ENCODE measurements around the gene LTA.

Gene LTA

DNA sequence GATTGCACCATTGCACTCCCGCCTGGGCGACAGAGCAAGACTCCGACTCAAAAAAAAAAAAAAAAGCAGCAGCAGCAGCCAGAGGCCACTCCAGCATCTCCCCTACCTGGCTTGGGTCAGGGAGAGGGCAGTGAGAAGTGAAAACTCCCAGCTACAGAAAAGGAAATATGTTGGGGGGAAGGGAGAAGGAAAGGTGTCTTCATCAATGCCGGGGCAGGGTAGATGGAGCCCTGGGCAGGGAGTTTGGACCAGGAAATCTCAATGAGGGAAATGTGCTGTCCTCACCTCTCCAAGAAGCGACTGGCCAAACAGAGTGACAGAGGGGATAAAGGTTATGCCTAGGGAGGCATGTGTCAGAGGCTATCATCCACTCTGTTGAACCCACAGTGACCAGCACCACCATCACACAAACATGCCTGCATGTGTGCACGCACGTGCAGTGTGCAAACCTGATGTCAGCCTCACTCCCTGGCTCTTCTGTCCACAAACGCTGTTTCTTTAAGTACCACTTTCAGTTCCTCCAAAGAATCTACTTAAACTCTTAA is 42.1 kb downstream of the LTA start:
- Histone ChIP-seq H3K4me3 (replicated peaks; ENCODE audit: insufficient read depth, low read length) (peak overlapping the region; percentile 8; the same call in 1 of the 2 replicates), H3K27ac (replicated peaks) (peak overlapping the region; percentile 92), H3K27me3 (ENCODE audit: insufficient read depth, poor library complexity, severe bottlenecking) (no peaks in the 10 kb centered on the region)
- no peak for TF ChIP-seq GABPA (IDR thresholded peaks at IDR 0.05; ENCODE audit: low read depth)
- TF ChIP-seq CTCF (IDR thresholded peaks at IDR 0.05; ENCODE audit: insufficient read depth, low read length) = no peak
- TF ChIP-seq, protein P1, sequence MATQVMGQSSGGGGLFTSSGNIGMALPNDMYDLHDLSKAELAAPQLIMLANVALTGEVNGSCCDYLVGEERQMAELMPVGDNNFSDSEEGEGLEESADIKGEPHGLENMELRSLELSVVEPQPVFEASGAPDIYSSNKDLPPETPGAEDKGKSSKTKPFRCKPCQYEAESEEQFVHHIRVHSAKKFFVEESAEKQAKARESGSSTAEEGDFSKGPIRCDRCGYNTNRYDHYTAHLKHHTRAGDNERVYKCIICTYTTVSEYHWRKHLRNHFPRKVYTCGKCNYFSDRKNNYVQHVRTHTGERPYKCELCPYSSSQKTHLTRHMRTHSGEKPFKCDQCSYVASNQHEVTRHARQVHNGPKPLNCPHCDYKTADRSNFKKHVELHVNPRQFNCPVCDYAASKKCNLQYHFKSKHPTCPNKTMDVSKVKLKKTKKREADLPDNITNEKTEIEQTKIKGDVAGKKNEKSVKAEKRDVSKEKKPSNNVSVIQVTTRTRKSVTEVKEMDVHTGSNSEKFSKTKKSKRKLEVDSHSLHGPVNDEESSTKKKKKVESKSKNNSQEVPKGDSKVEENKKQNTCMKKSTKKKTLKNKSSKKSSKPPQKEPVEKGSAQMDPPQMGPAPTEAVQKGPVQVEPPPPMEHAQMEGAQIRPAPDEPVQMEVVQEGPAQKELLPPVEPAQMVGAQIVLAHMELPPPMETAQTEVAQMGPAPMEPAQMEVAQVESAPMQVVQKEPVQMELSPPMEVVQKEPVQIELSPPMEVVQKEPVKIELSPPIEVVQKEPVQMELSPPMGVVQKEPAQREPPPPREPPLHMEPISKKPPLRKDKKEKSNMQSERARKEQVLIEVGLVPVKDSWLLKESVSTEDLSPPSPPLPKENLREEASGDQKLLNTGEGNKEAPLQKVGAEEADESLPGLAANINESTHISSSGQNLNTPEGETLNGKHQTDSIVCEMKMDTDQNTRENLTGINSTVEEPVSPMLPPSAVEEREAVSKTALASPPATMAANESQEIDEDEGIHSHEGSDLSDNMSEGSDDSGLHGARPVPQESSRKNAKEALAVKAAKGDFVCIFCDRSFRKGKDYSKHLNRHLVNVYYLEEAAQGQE (IDR thresholded peaks at IDR 0.05; ENCODE audit: insufficient replicate concordance, low read depth) = no peak
- no peak for TF ChIP-seq POLR2AphosphoS5 (IDR thresholded peaks at IDR 0.05; ENCODE audit: low read depth)
- TF ChIP-seq SPI1 (IDR thresholded peaks at IDR 0.05; ENCODE audit: borderline replicate concordance, low read depth) = no peak
- DNase-seq (ENCODE audit: low read depth in 1 of 2, low spot score in 1 of 2) = peak in 1 of 2 experiments; percentile 75

- DNase-seq (ENCODE audit: low read depth in 1 of 2, low spot score in 1 of 2) = peak in 1 of 2 experiments; percentile 82
- H3K4me3 ChIP-seq (replicated peaks; ENCODE audit: insufficient read depth, low read length) = peak within 1 kb of the TSS; percentile 54
- H3K27ac ChIP-seq (replicated peaks) = peak within 1 kb of the TSS; percentile 92
- TF ChIP-seq SPI1 (IDR thresholded peaks at IDR 0.05; ENCODE audit: borderline replicate concordance, low read depth) (peak; percentile 95), CTCF (IDR thresholded peaks at IDR 0.05; ENCODE audit: insufficient read depth, low read length) (no peak), POLR2AphosphoS5 (IDR thresholded peaks at IDR 0.05; ENCODE audit: low read depth) (0 out of 2 replicates have a peak, but pooled peaks have one; percentile 43), GABPA (IDR thresholded peaks at IDR 0.05; ENCODE audit: low read depth) (no peak)
- no peaks in the 10 kb centered on the region for H3K27me3 ChIP-seq (ENCODE audit: insufficient read depth, poor library complexity, severe bottlenecking)
Observed at GRCh38 chr6:31614684-31615578, 42.8 kb downstream of the LTA start, which contains the start of gene AIF1. Gene AIF1 (plus strand): TSS chr6:31615234. CDS start chr6:31615330, 96 bp downstream.

DNA sequence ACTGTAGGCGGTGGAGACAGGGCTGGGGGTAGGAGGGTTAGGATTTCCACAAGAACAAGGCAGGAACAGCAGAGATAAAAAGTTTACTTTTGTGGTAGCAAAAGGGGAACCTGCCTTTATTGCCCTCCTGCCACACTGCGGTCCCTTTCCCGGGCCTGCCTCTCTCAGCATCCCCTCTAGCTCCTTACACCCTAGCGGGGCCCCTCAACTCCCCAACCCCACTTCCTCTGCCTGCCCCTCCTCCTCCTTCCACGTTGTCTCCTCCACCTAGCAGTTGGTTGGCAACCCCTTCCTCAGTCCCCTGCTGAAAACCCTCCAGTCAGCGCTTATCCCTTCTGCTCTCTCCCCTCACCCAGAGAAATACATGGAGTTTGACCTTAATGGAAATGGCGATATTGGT is 43.7 kb downstream of the LTA start:
- Histone ChIP-seq H3K27ac (replicated peaks) (peak overlapping the region; percentile 92), H3K27me3 (ENCODE audit: insufficient read depth, poor library complexity, severe bottlenecking) (no peaks in the 10 kb centered on the region), H3K4me3 (replicated peaks; ENCODE audit: insufficient read depth, low read length) (peak overlapping the region; percentile 54)
- TF ChIP-seq CTCF (IDR thresholded peaks at IDR 0.05; ENCODE audit: insufficient read depth, low read length) (no peak), GABPA (IDR thresholded peaks at IDR 0.05; ENCODE audit: low read depth) (no peak), POLR2AphosphoS5 (IDR thresholded peaks at IDR 0.05; ENCODE audit: low read depth) (peak; percentile 87), SPI1 (IDR thresholded peaks at IDR 0.05; ENCODE audit: borderline replicate concordance, low read depth) (peak; percentile 89; the same call in 1 of the 2 replicates)
- TF ChIP-seq, protein P1 (IDR thresholded peaks at IDR 0.05; ENCODE audit: insufficient replicate concordance, low read depth) = peak; percentile 48
- peak; percentile 79 to 95 for DNase-seq (ENCODE audit: low read depth in 1 of 2, low spot score in 1 of 2)

All from HL-60 (cell line).